Stimulated activated memory B cell treated with anti-CD40 and anti-IgM and Interleukin-4, amounts not matched to agents 10 μg/mL and 1 μg/mL and 100 μg/mL, for 72 hours (primary cell): ENCODE results near the gene GCSH.
A peak's percentile ranks its signal among the peaks of the same experiment; 100 is the strongest.
"Not testable (repeated sequence)": the region's sequence is repeated elsewhere in the genome, so short reads cannot be mapped to it uniquely, and the experiment has no call there.

Experiments used
- ATAC-seq: fragments of 150-1000 bp; cut with Tn5 transposase; 2 replicates; pipeline ENCODE4 v1.10.0; 2021
- H3K27ac Mint-ChIP-seq: one replicate; pipeline ENCODE4 v1.8.0; 2022; ENCODE audit warnings: mild to moderate bottlenecking, mixed read lengths
- H3K27me3 Mint-ChIP-seq: one replicate; pipeline ENCODE4 v1.8.0; 2022; ENCODE audit warnings: mixed read lengths
- H3K36me3 Mint-ChIP-seq: one replicate; pipeline ENCODE4 v1.8.0; 2022; ENCODE audit warnings: mixed read lengths
- H3K4me1 Mint-ChIP-seq: one replicate; pipeline ENCODE4 v1.8.0; 2022; ENCODE audit warnings: mixed read lengths
- H3K4me3 Mint-ChIP-seq: one replicate; pipeline ENCODE4 v1.8.0; 2022; ENCODE audit warnings: mild to moderate bottlenecking, moderate library complexity, mixed read lengths
- H3K9me3 Mint-ChIP-seq: one replicate; pipeline ENCODE4 v1.8.0; 2022; ENCODE audit warnings: mixed read lengths

The GCSH gene

GRCh38 chr16:81116285-81116684, 20.1 kb upstream of the GCSH start:
- no peaks in the 10 kb centered on the region for H3K36me3 Mint-ChIP-seq
- H3K27ac Mint-ChIP-seq, result no peak overlapping the region
- no peaks in the 10 kb centered on the region for H3K4me1 Mint-ChIP-seq
- ATAC-seq, result no peak
- H3K27me3 Mint-ChIP-seq, result peaks cover 47% of the 10 kb centered on the region
- peaks cover 3% of the 10 kb centered on the region for H3K9me3 Mint-ChIP-seq
- H3K4me3 Mint-ChIP-seq, result no peak overlapping the region

- no peaks in the 10 kb centered on the region for H3K36me3 Mint-ChIP-seq
- peaks cover 3% of the 10 kb centered on the region for H3K9me3 Mint-ChIP-seq
- no peak overlapping the region for H3K4me3 Mint-ChIP-seq
- no peak for ATAC-seq
- no peaks in the 10 kb centered on the region for H3K4me1 Mint-ChIP-seq
- peaks cover 58% of the 10 kb centered on the region for H3K27me3 Mint-ChIP-seq
- no peak overlapping the region for H3K27ac Mint-ChIP-seq
These were observed 16.3 kb upstream of the GCSH start for GRCh38 chr16:81112453-81112852.

GRCh38 chr16:81109274-81109673, 13.1 kb upstream of the GCSH start:
- H3K4me3 Mint-ChIP-seq, H3K27ac Mint-ChIP-seq, ATAC-seq, H3K9me3 Mint-ChIP-seq, H3K36me3 Mint-ChIP-seq, H3K4me1 Mint-ChIP-seq: not testable (repeated sequence)
- H3K27me3 Mint-ChIP-seq, result peaks cover 56% of the 10 kb centered on the region

GRCh38 chr16:81107511-81107910, 11.3 kb upstream of the GCSH start:
- Mint-ChIP-seq H3K4me1 (no peaks in the 10 kb centered on the region), H3K27me3 (peaks cover 65% of the 10 kb centered on the region), H3K4me3 (no peak overlapping the region), H3K36me3 (no peaks in the 10 kb centered on the region), H3K27ac (no peak overlapping the region), H3K9me3 (peaks cover 2% of the 10 kb centered on the region)
- ATAC-seq, result no peak

GRCh38 chr16:81106826-81107503, 10.8 kb upstream of the GCSH start:
- ATAC-seq, result no peak
- Mint-ChIP-seq H3K9me3 (no peaks in the 10 kb centered on the region), H3K27ac (no peak overlapping the region), H3K4me1 (no peaks in the 10 kb centered on the region), H3K27me3 (peaks cover 60% of the 10 kb centered on the region), H3K4me3 (no peak overlapping the region), H3K36me3 (no peaks in the 10 kb centered on the region)

GRCh38 chr16:81105946-81106345, 9.8 kb upstream of the GCSH start:
- Mint-ChIP-seq H3K4me3 (no peak overlapping the region), H3K27ac (no peak overlapping the region), H3K4me1 (no peaks in the 10 kb centered on the region), H3K27me3 (peaks cover 58% of the 10 kb centered on the region), H3K9me3 (no peaks in the 10 kb centered on the region), H3K36me3 (no peaks in the 10 kb centered on the region)
- no peak for ATAC-seq

- no peak overlapping the region for H3K4me3 Mint-ChIP-seq
- ATAC-seq, result no peak
- no peaks in the 10 kb centered on the region for H3K36me3 Mint-ChIP-seq
- H3K27me3 Mint-ChIP-seq, result peaks cover 16% of the 10 kb centered on the region
- peaks cover 1% of the 10 kb centered on the region for H3K4me1 Mint-ChIP-seq
- no peaks in the 10 kb centered on the region for H3K9me3 Mint-ChIP-seq
- H3K27ac Mint-ChIP-seq, result no peak overlapping the region
These were observed 5.5 kb upstream of the GCSH start for GRCh38 chr16:81101702-81102101.

- Mint-ChIP-seq H3K27ac (no peak overlapping the region), H3K9me3 (peaks cover 3% of the 10 kb centered on the region), H3K27me3 (peaks cover 16% of the 10 kb centered on the region), H3K4me1 (peaks cover 7% of the 10 kb centered on the region), H3K36me3 (no peaks in the 10 kb centered on the region), H3K4me3 (no peak overlapping the region)
- no peak for ATAC-seq
These were observed 3.8 kb upstream of the GCSH start for GRCh38 chr16:81099958-81100357.

GRCh38 chr16:81097230-81097629, 1.0 kb upstream of the GCSH start:
- Mint-ChIP-seq H3K4me1 (peaks cover 17% of the 10 kb centered on the region), H3K4me3 (no peak overlapping the region), H3K27me3 (no peaks in the 10 kb centered on the region), H3K27ac (no peak overlapping the region), H3K36me3 (no peaks in the 10 kb centered on the region), H3K9me3 (peaks cover 3% of the 10 kb centered on the region)
- no peak for ATAC-seq

GRCh38 chr16:81096715-81097208, 567 bp upstream of the GCSH start:
- no peak for ATAC-seq
- Mint-ChIP-seq H3K27ac (peak overlapping the region; percentile 60), H3K4me3 (peak overlapping the region; percentile 71), H3K27me3 (no peaks in the 10 kb centered on the region), H3K36me3 (no peaks in the 10 kb centered on the region), H3K9me3 (peaks cover 3% of the 10 kb centered on the region), H3K4me1 (peaks cover 17% of the 10 kb centered on the region)

GRCh38 chr16:81095653-81095952, 592 bp downstream of the GCSH start:
- peaks cover 17% of the 10 kb centered on the region for H3K4me1 Mint-ChIP-seq
- H3K36me3 Mint-ChIP-seq, result no peaks in the 10 kb centered on the region
- ATAC-seq, result no peak
- H3K27ac Mint-ChIP-seq, result peak overlapping the region; percentile 30
- H3K9me3 Mint-ChIP-seq, result peaks cover 3% of the 10 kb centered on the region
- H3K27me3 Mint-ChIP-seq, result no peaks in the 10 kb centered on the region
- H3K4me3 Mint-ChIP-seq, result peak overlapping the region; percentile 71

- no peak overlapping the region for H3K27ac Mint-ChIP-seq
- peaks cover 3% of the 10 kb centered on the region for H3K9me3 Mint-ChIP-seq
These were observed 1.4 kb downstream of the GCSH start for GRCh38 chr16:81094771-81095251.

GRCh38 chr16:81088836-81089235, 7.4 kb downstream of the GCSH start:
- no peaks in the 10 kb centered on the region for H3K4me1 Mint-ChIP-seq
- H3K27ac Mint-ChIP-seq, result no peak overlapping the region
- no peak overlapping the region for H3K4me3 Mint-ChIP-seq
- no peak for ATAC-seq
- no peaks in the 10 kb centered on the region for H3K9me3 Mint-ChIP-seq
- no peaks in the 10 kb centered on the region for H3K27me3 Mint-ChIP-seq
- H3K36me3 Mint-ChIP-seq, result peaks cover 14% of the 10 kb centered on the region

More at GRCh38 chr16:81094771-81095251, 1.4 kb downstream of the GCSH start:
- no peak for ATAC-seq
- H3K36me3 Mint-ChIP-seq, result peaks cover 4% of the 10 kb centered on the region
- H3K4me1 Mint-ChIP-seq, result peaks cover 17% of the 10 kb centered on the region
- no peaks in the 10 kb centered on the region for H3K27me3 Mint-ChIP-seq
- peak overlapping the region; percentile 71 for H3K4me3 Mint-ChIP-seq

- Mint-ChIP-seq H3K4me3 (no peak overlapping the region), H3K27me3 (no peaks in the 10 kb centered on the region), H3K27ac (no peak overlapping the region), H3K4me1 (no peaks in the 10 kb centered on the region), H3K9me3 (no peaks in the 10 kb centered on the region), H3K36me3 (no peaks in the 10 kb centered on the region)
- no peak for ATAC-seq
These were observed 15.2 kb downstream of the GCSH start for GRCh38 chr16:81081014-81081413.

GRCh38 chr16:81080233-81080632, 16.0 kb downstream of the GCSH start:
- Mint-ChIP-seq H3K27me3 (no peaks in the 10 kb centered on the region), H3K9me3 (no peaks in the 10 kb centered on the region), H3K4me1 (no peaks in the 10 kb centered on the region), H3K4me3 (no peak overlapping the region), H3K27ac (no peak overlapping the region), H3K36me3 (no peaks in the 10 kb centered on the region)
- no peak for ATAC-seq

- H3K27ac Mint-ChIP-seq, result no peak within 1 kb of the TSS
These were observed 18.9 kb downstream of the GCSH start, which contains the start of gene C16orf46 for GRCh38 chr16:81077076-81077940. C16orf46 (minus strand) TSS chr16:81077238; CDS start chr16:81063955, 13,283 bp downstream.

More at GRCh38 chr16:81077076-81077940, 18.9 kb downstream of the GCSH start, which contains the start of gene C16orf46:
- Mint-ChIP-seq H3K9me3 (no peaks in the 10 kb centered on the region), H3K4me3 (peak within 1 kb of the TSS; percentile 18), H3K36me3 (no peaks in the 10 kb centered on the region), H3K4me1 (no peaks in the 10 kb centered on the region), H3K27me3 (no peaks in the 10 kb centered on the region)
- ATAC-seq, result peak; percentile 97
